Liver (tissue), 9 donors: ENCODE measurements around the gene SREK1. TPM values are rescaled to one million over a fixed set of nuclear protein-coding genes. Genes with fewer than 3 reads are reported as not detected.

Experiments used
- DNase-seq: peaks from one replicate; pipeline ENCODE4 v3.0.0-alpha.2; 2017; ENCODE audit warnings: low spot score
- H3K27ac ChIP-seq, 2 donors: one replicate each; pipeline ENCODE4 v1.7.0; 2013; ENCODE audit warnings: inconsistent platforms in 2 of 2, low read length in 2 of 2, control low read depth in 1 of 2, low read depth in 1 of 2, mild to moderate bottlenecking in 1 of 2
- H3K27me3 ChIP-seq, 4 donors: one replicate each; pipeline versions ENCODE4 v1.6.1 to v1.7.0; 2013; ENCODE audit warnings: low read length in 3 of 4, inconsistent platforms in 1 of 4, mild to moderate bottlenecking in 1 of 4, moderate library complexity in 1 of 4; ENCODE audit not compliant: control insufficient read depth in 4 of 4, insufficient read depth in 4 of 4
- H3K36me3 ChIP-seq, 4 donors: one replicate each; pipeline versions ENCODE4 v1.6.1 to v1.7.0; 2013; ENCODE audit warnings: low read length in 3 of 4, mild to moderate bottlenecking in 3 of 4, low read depth in 1 of 4, moderate library complexity in 1 of 4; ENCODE audit not compliant: control insufficient read depth in 4 of 4, insufficient read depth in 3 of 4
- H3K4me1 ChIP-seq, 4 donors: one replicate each; pipeline versions ENCODE4 v1.6.1 to v1.7.0; 2013; ENCODE audit warnings: low read length in 3 of 4, mild to moderate bottlenecking in 3 of 4, moderate library complexity in 1 of 4; ENCODE audit not compliant: control insufficient read depth in 4 of 4, insufficient read depth in 4 of 4
- H3K4me3 ChIP-seq, 3 donors: one replicate each; pipeline versions ENCODE4 v1.6.1 to v1.7.0; 2013; ENCODE audit warnings: low read length in 3 of 3, control low read depth in 1 of 3, low read depth in 1 of 3, mild to moderate bottlenecking in 1 of 3
- H3K9ac ChIP-seq, 2 donors: one replicate each; pipeline ENCODE4 v1.7.0; 2013; ENCODE audit warnings: low read length in 2 of 2, mild to moderate bottlenecking in 2 of 2, moderate library complexity in 2 of 2, control low read depth in 1 of 2, low read depth in 1 of 2
- H3K9me3 ChIP-seq, 4 donors: one replicate each; pipeline versions ENCODE4 v1.6.1 to v1.7.0; 2013; ENCODE audit warnings: low read length in 3 of 4; ENCODE audit not compliant: control insufficient read depth in 4 of 4
- ATF3 ChIP-seq: IDR thresholded peaks from 2 replicates; pipeline ENCODE4 v1.6.1; 2016; ENCODE audit warnings: antibody characterized with exemption
- CTCF ChIP-seq: fragments of 150-350 bp; IDR thresholded peaks from 2 replicates; pipeline ENCODE4 v1.5.1; 2017; ENCODE audit warnings: improper control_type of control experiment, low read depth, low read length; ENCODE audit not compliant: missing input control
- FOXA2 ChIP-seq: IDR thresholded peaks from 2 replicates; pipeline ENCODE4 v1.6.1; 2016; ENCODE audit warnings: antibody characterized with exemption
- GABPA ChIP-seq, 2 donors: IDR thresholded peaks in 1 of 2; conservative IDR thresholded peaks in 1 of 2; 2 replicates each; pipeline ENCODE4 v1.6.1; 2016; ENCODE audit warnings: antibody characterized with exemption in 2 of 2, mild to moderate bottlenecking in 1 of 2, moderate library complexity in 1 of 2
- HNF4A ChIP-seq, 2 donors: conservative IDR thresholded peaks; 2 replicates each; pipeline ENCODE4 v1.6.1; 2016; ENCODE audit warnings: antibody characterized with exemption in 2 of 2, mild to moderate bottlenecking in 2 of 2
- HNF4G ChIP-seq: IDR thresholded peaks from 2 replicates; pipeline ENCODE4 v1.6.1; 2016; ENCODE audit warnings: antibody characterized with exemption
- JUND ChIP-seq, 2 donors: IDR thresholded peaks; 2 replicates each; pipeline ENCODE4 v1.6.1; 2016; ENCODE audit warnings: antibody characterized with exemption in 2 of 2
- REST ChIP-seq: IDR thresholded peaks from 2 replicates; pipeline ENCODE4 v1.6.1; 2016; ENCODE audit warnings: antibody characterized with exemption, mild to moderate bottlenecking
- RXRA ChIP-seq, 2 donors: IDR thresholded peaks; 2 replicates each; pipeline ENCODE4 v1.6.1; 2017 to 2018; ENCODE audit warnings: antibody characterized with exemption in 2 of 2, mild to moderate bottlenecking in 1 of 2
- TAF1 ChIP-seq: conservative IDR thresholded peaks from 2 replicates; pipeline ENCODE4 v1.6.1; 2016; ENCODE audit warnings: antibody characterized with exemption, mild to moderate bottlenecking
- YY1 ChIP-seq: IDR thresholded peaks from 2 replicates; pipeline ENCODE4 v1.6.1; 2016; ENCODE audit warnings: antibody characterized with exemption, mild to moderate bottlenecking
- WGBS: extraction: QIAGEN DNeasy Blood & Tissue Kit; methylation state at CpG from one replicate; pipeline ENCODE4 v1.1.7; 2013; 5-methylcytosine and 5-hydroxymethylcytosine counted together
- polyA plus RNA-seq, 2 donors: library from polyadenylated mRNA; stranded (reverse) in 1 of 2; unstranded in 1 of 2; fragments of 200-250 nt in 1 of 2; fragments of >200 nt in 1 of 2; fragmentation: Nextera tagmentation in 1 of 2; extraction: Ambion mirVana in 1 of 2; gene quantifications; one replicate each; pipeline versions ENCODE4 v1.2.1 to v1.2.3, GENCODE V29; 2013 to 2015
- total RNA-seq, 2 donors: library from RNA; depleted of rRNA; stranded (reverse); fragments of >200 nt; gene quantifications; one replicate each; pipeline ENCODE4 v1.2.3, GENCODE V29; 2014
- donor health status: healthy.
- donor health status: healthy.
- donor health status: healthy.
- donor health status: healthy.
- donor health status: healthy.

The SREK1 gene
- total and polyA plus RNA-seq, 4 donors: 10.2 to 85.8 (median 43.9) TPM

GRCh38 chr5:66144834-66145390, 812 bp downstream of the SREK1 start (continued):
- peak; percentile 6 for TF ChIP-seq REST
- TF ChIP-seq HNF4G: no peak
- TF ChIP-seq RXRA (IDR thresholded peaks at IDR 0.05): no peak
- no peak for TF ChIP-seq JUND (IDR thresholded peaks at IDR 0.05)
- peak; percentile 95 for TF ChIP-seq YY1
- TF ChIP-seq GABPA (IDR thresholded peaks at IDR 0.05 in 1 of 2, conservative IDR thresholded peaks at IDR 0.05 in 1 of 2): no peak
- TF ChIP-seq ATF3: no peak

DNA sequence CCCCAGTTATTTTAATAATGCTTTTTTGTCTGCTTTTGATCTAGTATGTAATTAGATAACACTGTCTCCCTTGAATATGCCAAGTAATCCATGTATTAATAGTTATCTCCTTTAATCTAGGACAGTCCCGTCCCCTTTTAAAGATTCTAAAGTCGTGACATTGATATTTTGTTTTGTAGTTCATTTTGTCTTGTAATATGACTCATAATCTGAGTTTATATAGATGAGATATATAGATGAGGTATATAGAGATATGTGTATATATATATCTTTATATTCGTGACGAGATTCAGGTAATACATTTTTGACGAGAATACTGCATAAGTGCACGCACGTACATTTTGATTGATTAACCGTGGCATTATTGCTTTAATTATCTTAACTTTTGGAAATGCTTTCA, 1.6 kb downstream of the SREK1 start:
- DNase-seq: no peak
- H3K27me3 ChIP-seq: no peaks in the 10 kb centered on the region
- no peaks in the 10 kb centered on the region for H3K9me3 ChIP-seq
- H3K9ac ChIP-seq: peak overlapping the region; percentile 97 to 99
- TF ChIP-seq GABPA (IDR thresholded peaks at IDR 0.05 in 1 of 2, conservative IDR thresholded peaks at IDR 0.05 in 1 of 2) (no peak), TAF1 (no peak), HNF4A (conservative IDR thresholded peaks at IDR 0.05) (no peak), FOXA2 (no peak), YY1 (no peak)
- H3K4me1 ChIP-seq: peaks cover 0 to 24% (median 20%) of the 10 kb centered on the region in 4 donors
- 52% methylated on average over 8 of the region's 8 CpGs for WGBS
- peak overlapping the region in 1 of 2 donors; percentile 99 for H3K27ac ChIP-seq
- H3K36me3 ChIP-seq: no peaks in the 10 kb centered on the region
- H3K4me3 ChIP-seq: peak overlapping the region; percentile 23 to 99 (median 99)

- H3K27me3 ChIP-seq: no peaks in the 10 kb centered on the region
- peaks cover 0 to 24% (median 17%) of the 10 kb centered on the region in 4 donors for H3K4me1 ChIP-seq
- no peak overlapping the region for H3K4me3 ChIP-seq
- H3K9ac ChIP-seq: no peak overlapping the region
- no peak overlapping the region for H3K27ac ChIP-seq
- no peaks in the 10 kb centered on the region for H3K9me3 ChIP-seq
- TF ChIP-seq CTCF (no peak), HNF4A (conservative IDR thresholded peaks at IDR 0.05) (no peak)
- DNase-seq: no peak
- H3K36me3 ChIP-seq: peaks cover 0 to 3% (median 0%) of the 10 kb centered on the region in 4 donors
- WGBS: 92% methylated on average over 3 of the region's 3 CpGs
Observed at GRCh38 chr5:66149950-66150349, 5.8 kb downstream of the SREK1 start.
